ENCODE data around the gene C1orf141. TPM values are rescaled to one million over a fixed set of nuclear protein-coding genes. Genes with fewer than 3 reads are reported as not detected.

Gene C1orf141
- total RNA-seq, 1 experiment from 2014 or later = not detected

GRCh38 chr1:67062412-67062811 is 72.4 kb downstream of the C1orf141 start:
- no peak for DNase-seq (ENCODE audit: low spot score)
- Mint-ChIP-seq H3K36me3 (peaks cover 8% of the 10 kb centered on the region), H3K27me3 (ENCODE audit: low read depth) (no peaks in the 10 kb centered on the region), H3K4me3 (no peak overlapping the region), H3K9me3 (peaks cover 9% of the 10 kb centered on the region), H3K27ac (no peak overlapping the region), H3K4me1 (peaks cover 4% of the 10 kb centered on the region)
- TF ChIP-seq MYBL2 (CRISPR knock-in tag; IDR thresholded peaks at IDR 0.05) (no peak), IRF2 (CRISPR knock-in tag; IDR thresholded peaks at IDR 0.05; ENCODE audit: borderline replicate concordance, low read depth) (no peak), ATF6 (CRISPR knock-in tag; IDR thresholded peaks at IDR 0.05) (no peak), USF2 (CRISPR knock-in tag; IDR thresholded peaks at IDR 0.05) (no peak), ZNF121 (CRISPR knock-in tag; IDR thresholded peaks at IDR 0.05) (no peak), ATF3 (CRISPR knock-in tag; conservative IDR thresholded peaks at IDR 0.05) (no peak), ZNF232 (CRISPR knock-in tag; IDR thresholded peaks at IDR 0.05) (no peak), ZNF317 (CRISPR knock-in tag; IDR thresholded peaks at IDR 0.05; ENCODE audit: borderline replicate concordance, low read depth) (no peak), FOXJ3 (CRISPR knock-in tag; IDR thresholded peaks at IDR 0.05; ENCODE audit: borderline replicate concordance) (no peak), E2F4 (CRISPR knock-in tag; IDR thresholded peaks at IDR 0.05; ENCODE audit: borderline replicate concordance, low read depth) (no peak)
- POLR2A ChIA-PET = no interaction called here
- no peak for ATAC-seq
- CTCF ChIA-PET = no interaction called here

- no peaks in the 10 kb centered on the region for H3K27me3 Mint-ChIP-seq (ENCODE audit: low read depth)
- H3K36me3 Mint-ChIP-seq = no peaks in the 10 kb centered on the region
- CTCF ChIA-PET = interaction anchor here (1.1 kb wide), 1 partner anchor 70 kb away, joined by 3 read pairs; no protein-coding TSS in a partner anchor
- ATAC-seq = no peak
- TF ChIP-seq ZNF317 (CRISPR knock-in tag; IDR thresholded peaks at IDR 0.05; ENCODE audit: borderline replicate concordance, low read depth) (no peak), E2F5 (CRISPR knock-in tag; IDR thresholded peaks at IDR 0.05) (no peak), TEAD1 (CRISPR knock-in tag; IDR thresholded peaks at IDR 0.05) (no peak), EMX1 (CRISPR knock-in tag; IDR thresholded peaks at IDR 0.05) (no peak)
- POLR2A ChIA-PET = no interaction called here
- peaks cover 4% of the 10 kb centered on the region for H3K4me1 Mint-ChIP-seq
- no peak overlapping the region for H3K27ac Mint-ChIP-seq
- DNase-seq (ENCODE audit: low spot score) = no peak
- H3K4me3 Mint-ChIP-seq = no peak overlapping the region
- no peaks in the 10 kb centered on the region for H3K9me3 Mint-ChIP-seq
Observed at GRCh38 chr1:67061266-67061665, 73.5 kb downstream of the C1orf141 start.

GRCh38 chr1:67060811-67061218 is 74.0 kb downstream of the C1orf141 start:
- POLR2A ChIA-PET = no interaction called here
- CTCF ChIA-PET = interaction anchor here (1.1 kb wide), 1 partner anchor 70 kb away, joined by 3 read pairs; no protein-coding TSS in a partner anchor
- ATAC-seq = no peak

More at GRCh38 chr1:67060811-67061218, 74.0 kb downstream of the C1orf141 start:
- no peaks in the 10 kb centered on the region for H3K27me3 Mint-ChIP-seq (ENCODE audit: low read depth)
- TF ChIP-seq MAX (CRISPR knock-in tag; IDR thresholded peaks at IDR 0.05) = no peak
- TF ChIP-seq NFATC4 (CRISPR knock-in tag; IDR thresholded peaks at IDR 0.05) = no peak
- peaks cover 8% of the 10 kb centered on the region for H3K4me1 Mint-ChIP-seq
- no peaks in the 10 kb centered on the region for H3K9me3 Mint-ChIP-seq
- no peaks in the 10 kb centered on the region for H3K36me3 Mint-ChIP-seq
- no peak overlapping the region for H3K27ac Mint-ChIP-seq
- no peak for DNase-seq (ENCODE audit: low spot score)
- H3K4me3 Mint-ChIP-seq = no peak overlapping the region
